Astrocyte (in vitro differentiated cells and primary cell): ENCODE results near the gene RNF217. TPM values are rescaled to one million over a fixed set of nuclear protein-coding genes. Genes with fewer than 3 reads are reported as not detected.
"Not testable (repeated sequence)": the region's sequence is repeated elsewhere in the genome, so short reads cannot be mapped to it uniquely, and the experiment has no call there.

ENCODE experiments used
- DNase-seq: peaks from one replicate; pipeline ENCODE4 v3.0.0-alpha.2; 2010; ENCODE audit warnings: low read depth
- FAIRE-seq: peaks from 2 replicates; lab custom pipeline; 2011; peaks lifted over from hg19 to GRCh38; lab: Jason Lieb, UNC
- H2AFZ ChIP-seq: 2 replicates; pipeline ENCODE4 v1.6.0; 2012; ENCODE audit warnings: low read depth, low read length, inconsistent platforms
- H3K27ac ChIP-seq: 2 replicates; pipeline ENCODE4 v1.5.1; 2011; ENCODE audit warnings: low read depth, low read length, inconsistent platforms
- H3K27me3 ChIP-seq: 2 replicates; pipeline ENCODE4 v1.6.0; 2011; ENCODE audit warnings: low read length, inconsistent platforms; ENCODE audit not compliant: insufficient read depth
- H3K36me3 ChIP-seq: 2 replicates; pipeline ENCODE4 v1.5.1; 2011; ENCODE audit warnings: low read length, inconsistent platforms; ENCODE audit not compliant: insufficient read depth
- H3K4me1 ChIP-seq: 2 replicates; pipeline ENCODE4 v1.5.1; 2011; ENCODE audit warnings: low read length, inconsistent platforms; ENCODE audit not compliant: insufficient read depth
- H3K4me2 ChIP-seq: 2 replicates; pipeline ENCODE4 v1.6.0; 2012; ENCODE audit warnings: low read length, inconsistent platforms
- H3K4me3 ChIP-seq: 2 replicates; pipeline ENCODE4 v1.5.1; 2011; ENCODE audit warnings: low read depth, mild to moderate bottlenecking, low read length, inconsistent platforms; ENCODE audit not compliant: insufficient read depth
- H3K79me2 ChIP-seq: 2 replicates; pipeline ENCODE4 v1.6.0; 2012; ENCODE audit warnings: mild to moderate bottlenecking, low read length, inconsistent platforms; ENCODE audit not compliant: insufficient read depth
- H3K9ac ChIP-seq: 2 replicates; pipeline ENCODE4 v1.6.0; 2012; ENCODE audit warnings: mild to moderate bottlenecking, low read length, inconsistent platforms
- H3K9me3 ChIP-seq: 2 replicates; pipeline ENCODE4 v1.5.1; 2012; ENCODE audit warnings: low read depth, mild to moderate bottlenecking, low read length, inconsistent platforms; ENCODE audit not compliant: insufficient read depth
- H4K20me1 ChIP-seq: 2 replicates; pipeline ENCODE4 v1.6.0; 2012; ENCODE audit warnings: low read length, inconsistent platforms; ENCODE audit not compliant: insufficient read depth
- H3K27ac Mint-ChIP-seq: one replicate; pipeline ENCODE4 v1.8.0; 2021; ENCODE audit warnings: mild to moderate bottlenecking, mixed read lengths; ENCODE audit not compliant: unreplicated experiment
- H3K27me3 Mint-ChIP-seq: one replicate; pipeline ENCODE4 v1.8.0; 2021; ENCODE audit warnings: low read depth, mixed read lengths; ENCODE audit not compliant: unreplicated experiment
- H3K36me3 Mint-ChIP-seq: one replicate; pipeline ENCODE4 v1.8.0; 2021; ENCODE audit warnings: low read depth, mixed read lengths; ENCODE audit not compliant: unreplicated experiment
- H3K4me1 Mint-ChIP-seq: one replicate; pipeline ENCODE4 v1.8.0; 2021; ENCODE audit warnings: low read depth, mixed read lengths; ENCODE audit not compliant: unreplicated experiment
- H3K4me3 Mint-ChIP-seq: one replicate; pipeline ENCODE4 v1.8.0; 2021; ENCODE audit warnings: mild to moderate bottlenecking, moderate library complexity, mixed read lengths; ENCODE audit not compliant: unreplicated experiment
- H3K9me3 Mint-ChIP-seq: one replicate; pipeline ENCODE4 v1.8.0; 2021; ENCODE audit warnings: mild to moderate bottlenecking, mixed read lengths; ENCODE audit not compliant: unreplicated experiment
- EZH2 ChIP-seq: IDR thresholded peaks from 2 replicates; pipeline ENCODE4 v1.6.1; 2012; ENCODE audit warnings: mild to moderate bottlenecking, low read length, inconsistent platforms; ENCODE audit not compliant: insufficient read depth
- total RNA-seq: library from RNA; stranded (reverse); gene quantifications from 2 replicates; pipeline ENCODE4 v1.2.1, GENCODE V29; 2021
- TF ChIP-seq, protein P1 (sequence below): IDR thresholded peaks from 2 replicates; pipeline ENCODE4 v1.5.1; 2011; ENCODE audit warnings: low read depth, mild to moderate bottlenecking, inconsistent platforms, low read length, moderate library complexity; ENCODE audit not compliant: insufficient read depth

RNF217 gene
- total RNA-seq, 1 donor from 2014 or later = 49.4 TPM

DNA sequence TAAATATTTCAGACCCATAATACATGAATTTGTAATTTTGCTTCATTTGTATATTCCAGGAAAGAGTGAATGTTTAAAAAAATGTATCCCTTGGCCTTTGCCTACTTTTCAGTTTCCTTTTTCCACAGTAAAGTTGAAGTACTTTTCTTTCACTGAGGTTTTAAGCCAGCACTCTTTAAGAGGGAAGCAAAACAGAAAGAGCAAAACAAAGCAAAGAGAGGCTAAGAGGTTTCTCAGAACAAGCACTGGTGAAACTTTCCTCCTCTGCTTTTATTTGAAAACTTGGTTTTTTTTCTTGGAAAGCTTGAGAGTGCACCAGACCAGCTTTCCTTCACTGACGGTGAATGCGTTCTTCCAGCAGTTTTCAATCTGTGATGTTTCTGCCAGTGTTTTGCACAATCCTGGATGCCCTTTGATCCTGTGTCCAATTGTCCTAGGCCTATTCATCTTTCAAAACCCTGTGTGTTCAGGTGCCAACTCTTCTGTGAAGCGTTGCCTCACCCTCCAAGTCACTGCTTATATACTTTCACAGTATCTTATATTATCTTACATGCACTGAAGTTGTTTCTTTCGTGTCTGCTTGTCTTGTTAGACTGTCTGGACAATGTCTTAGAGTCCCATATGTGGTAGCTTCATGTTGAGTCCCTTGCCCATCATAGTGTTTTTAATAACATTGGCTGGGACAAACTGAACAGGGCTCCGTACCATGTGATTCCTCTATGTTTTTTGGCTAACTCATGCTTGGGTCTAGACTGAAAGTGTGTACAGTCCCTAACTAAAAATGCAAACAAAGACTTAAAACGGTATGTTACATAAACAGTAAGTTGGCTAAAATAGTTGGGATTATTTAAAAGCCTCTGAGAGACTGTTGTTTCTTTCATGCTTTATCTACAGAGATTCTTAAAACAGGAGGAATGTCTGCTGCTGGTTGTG lies 1.9 kb downstream of the RNF217 start:
- Histone ChIP-seq H3K36me3 (peaks cover 7% of the 10 kb centered on the region), H3K4me3 (peak overlapping the region; percentile 80), H3K79me2 (peaks cover 77% of the 10 kb centered on the region), H3K4me1 (peaks cover 37% of the 10 kb centered on the region), H3K9ac (peak overlapping the region; percentile 94), H3K27me3 (no peaks in the 10 kb centered on the region), H3K4me2 (peak overlapping the region; percentile 88), H4K20me1 (peaks cover 41% of the 10 kb centered on the region), H2AFZ (no peak overlapping the region), H3K9me3 (no peaks in the 10 kb centered on the region), H3K27ac (peak overlapping the region; percentile 87)
- H3K36me3 Mint-ChIP-seq = peaks cover 5% of the 10 kb centered on the region
- no peaks in the 10 kb centered on the region for H3K27me3 Mint-ChIP-seq
- FAIRE-seq = peak; percentile 65
- peak; percentile 29 for DNase-seq
- H3K27ac Mint-ChIP-seq = peak overlapping the region; percentile 86
- peaks cover 34% of the 10 kb centered on the region for H3K4me1 Mint-ChIP-seq
- no peaks in the 10 kb centered on the region for H3K9me3 Mint-ChIP-seq
- peak overlapping the region; percentile 95 for H3K4me3 Mint-ChIP-seq
- TF ChIP-seq, protein P1, sequence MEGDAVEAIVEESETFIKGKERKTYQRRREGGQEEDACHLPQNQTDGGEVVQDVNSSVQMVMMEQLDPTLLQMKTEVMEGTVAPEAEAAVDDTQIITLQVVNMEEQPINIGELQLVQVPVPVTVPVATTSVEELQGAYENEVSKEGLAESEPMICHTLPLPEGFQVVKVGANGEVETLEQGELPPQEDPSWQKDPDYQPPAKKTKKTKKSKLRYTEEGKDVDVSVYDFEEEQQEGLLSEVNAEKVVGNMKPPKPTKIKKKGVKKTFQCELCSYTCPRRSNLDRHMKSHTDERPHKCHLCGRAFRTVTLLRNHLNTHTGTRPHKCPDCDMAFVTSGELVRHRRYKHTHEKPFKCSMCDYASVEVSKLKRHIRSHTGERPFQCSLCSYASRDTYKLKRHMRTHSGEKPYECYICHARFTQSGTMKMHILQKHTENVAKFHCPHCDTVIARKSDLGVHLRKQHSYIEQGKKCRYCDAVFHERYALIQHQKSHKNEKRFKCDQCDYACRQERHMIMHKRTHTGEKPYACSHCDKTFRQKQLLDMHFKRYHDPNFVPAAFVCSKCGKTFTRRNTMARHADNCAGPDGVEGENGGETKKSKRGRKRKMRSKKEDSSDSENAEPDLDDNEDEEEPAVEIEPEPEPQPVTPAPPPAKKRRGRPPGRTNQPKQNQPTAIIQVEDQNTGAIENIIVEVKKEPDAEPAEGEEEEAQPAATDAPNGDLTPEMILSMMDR = no peak
- TF ChIP-seq EZH2 = no peak

- H3K9ac ChIP-seq = peak overlapping the region; percentile 94
- Mint-ChIP-seq H3K4me1 (peaks cover 34% of the 10 kb centered on the region), H3K36me3 (peaks cover 5% of the 10 kb centered on the region), H3K27me3 (no peaks in the 10 kb centered on the region), H3K4me3 (peak overlapping the region; percentile 95), H3K27ac (peak overlapping the region; percentile 48), H3K9me3 (no peaks in the 10 kb centered on the region)
- no peaks in the 10 kb centered on the region for H3K9me3 ChIP-seq
- H3K27me3 ChIP-seq = no peaks in the 10 kb centered on the region
- no peak overlapping the region for H2AFZ ChIP-seq
- DNase-seq (peak; percentile 37), FAIRE-seq (peak; percentile 52)
- peaks cover 37% of the 10 kb centered on the region for H3K4me1 ChIP-seq
- H3K36me3 ChIP-seq = peaks cover 7% of the 10 kb centered on the region
- H3K27ac ChIP-seq = peak overlapping the region; percentile 87
- TF ChIP-seq, protein P1 = no peak
- TF ChIP-seq EZH2 = no peak
- H3K4me2 ChIP-seq = peak overlapping the region; percentile 88
- H4K20me1 ChIP-seq = peaks cover 43% of the 10 kb centered on the region
- peaks cover 84% of the 10 kb centered on the region for H3K79me2 ChIP-seq
- peak overlapping the region; percentile 80 for H3K4me3 ChIP-seq
Observed at GRCh38 chr6:124964764-124965105, 2.5 kb downstream of the RNF217 start.

DNA sequence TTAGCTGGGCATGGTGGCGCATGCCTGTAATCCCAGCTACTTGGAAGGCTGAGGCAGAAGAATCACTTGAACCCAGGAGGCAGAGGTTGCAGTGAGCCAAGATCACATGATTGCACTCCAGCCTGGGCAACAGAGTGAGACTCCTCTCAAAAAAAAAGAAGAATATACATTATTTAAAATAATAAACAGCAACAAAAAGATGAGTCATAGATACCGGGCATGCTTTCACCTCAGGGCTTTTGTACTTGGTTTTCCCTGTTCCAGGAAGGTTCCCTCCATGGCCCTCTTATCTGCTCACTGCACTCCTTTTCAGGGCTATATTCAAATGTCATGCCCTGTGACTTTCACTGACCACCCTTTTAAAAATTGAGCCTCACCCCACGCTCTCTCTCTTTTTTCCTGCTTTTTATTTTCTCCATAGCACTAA lies 3.2 kb downstream of the RNF217 start:
- peaks cover 37% of the 10 kb centered on the region for H3K4me1 ChIP-seq
- H3K36me3 Mint-ChIP-seq, H3K9me3 ChIP-seq, H3K27ac ChIP-seq, H3K36me3 ChIP-seq, H3K27me3 ChIP-seq, H2AFZ ChIP-seq, H3K27me3 Mint-ChIP-seq, H3K27ac Mint-ChIP-seq, H3K9me3 Mint-ChIP-seq, FAIRE-seq: not testable (repeated sequence)
- Mint-ChIP-seq H3K4me3 (peak overlapping the region; percentile 95), H3K4me1 (peaks cover 34% of the 10 kb centered on the region)
- H3K4me3 ChIP-seq = peak overlapping the region; percentile 22
- peak overlapping the region; percentile 88 for H3K4me2 ChIP-seq
- peaks cover 91% of the 10 kb centered on the region for H3K79me2 ChIP-seq
- DNase-seq = peak; percentile 26
- peak overlapping the region; percentile 23 for H3K9ac ChIP-seq
- H4K20me1 ChIP-seq = peaks cover 50% of the 10 kb centered on the region
